Endothelial cell of umbilical vein (primary cell): ENCODE data around the gene ABCA6.

Experiments used
- CTCF ChIP-seq, 2 donors: IDR thresholded peaks; 1 replicate in 1 of 2; 2 replicates in 1 of 2; pipeline ENCODE4 v1.5.1; 2011; ENCODE audit warnings: low read length in 2 of 2, mild to moderate bottlenecking in 2 of 2, moderate library complexity in 2 of 2, control low read depth in 1 of 2, inconsistent platforms in 1 of 2, low read depth in 1 of 2; ENCODE audit not compliant: insufficient read depth in 1 of 2; ENCODE audit errors: extremely low read depth in 1 of 2
- JUN ChIP-seq: IDR thresholded peaks from 2 replicates; pipeline ENCODE4 v1.6.1; 2011; ENCODE audit warnings: borderline replicate concordance, low read depth; ENCODE audit not compliant: insufficient read length, insufficient read depth
- MYC ChIP-seq: IDR thresholded peaks from one replicate; pipeline ENCODE4 v1.6.1; 2011; ENCODE audit warnings: mild to moderate bottlenecking, low read depth, low read length
- POLR2A ChIP-seq: IDR thresholded peaks from 2 replicates; pipeline ENCODE4 v1.6.1; 2012; ENCODE audit warnings: low read depth, mild to moderate bottlenecking, control low read depth, low read length

DNA sequence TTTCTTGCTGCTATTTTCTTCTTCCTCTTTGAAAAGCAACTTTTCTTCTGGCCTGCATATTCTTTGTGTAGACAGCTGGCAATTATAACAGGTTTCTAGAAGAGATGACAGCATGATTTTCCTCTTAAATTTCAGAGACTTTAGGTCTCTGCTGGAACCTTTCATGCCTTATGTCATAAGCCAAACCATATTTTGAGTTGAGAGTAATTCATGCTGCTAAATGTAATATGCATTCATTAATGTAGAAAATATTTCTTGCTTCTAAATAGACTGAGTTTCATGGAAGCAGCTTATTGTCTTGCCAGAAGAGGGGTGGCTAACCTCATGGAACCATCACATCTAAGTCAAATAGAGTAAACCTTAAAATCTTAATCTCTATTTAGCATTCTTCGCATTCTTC, 55.1 kb downstream of the ABCA6 start:
- TF ChIP-seq MYC: no peak
- no peak for TF ChIP-seq JUN
- TF ChIP-seq CTCF (IDR thresholded peaks at IDR 0.05; ENCODE audit: extremely low read depth in 1 of 2, insufficient read depth in 1 of 2, low read depth in 1 of 2, low read length in 2 of 2): no peak
- TF ChIP-seq POLR2A: no peak
